Esophagus muscularis mucosa (tissue), 4 donors: ENCODE results near the gene KNSTRN. TPM values are rescaled to one million over a fixed set of nuclear protein-coding genes. Genes with fewer than 3 reads are reported as not detected.

ENCODE experiments used
- DNase-seq: peaks from one replicate; pipeline ENCODE4 v3.0.0-alpha.2; 2017; ENCODE audit errors: extremely low spot score
- H3K27ac ChIP-seq, 4 donors: fragments of 200-600 bp; sonication (generic); replicated peaks in 1 of 4; 1 replicate in 3 of 4; 2 replicates in 1 of 4; pipeline ENCODE4 v1.5.1; 2016 to 2019; ENCODE audit warnings: mild to moderate bottlenecking in 1 of 4
- H3K27me3 ChIP-seq, 4 donors: fragments of 200-600 bp; sonication (generic); one replicate each; pipeline versions ENCODE4 v1.5.1 to v1.6.0; 2016 to 2019
- H3K36me3 ChIP-seq, 4 donors: fragments of 200-600 bp; sonication (generic); one replicate each; pipeline ENCODE4 v1.5.1; 2016 to 2019
- H3K4me1 ChIP-seq, 4 donors: fragments of 200-600 bp; sonication (generic); one replicate each; pipeline ENCODE4 v1.5.1; 2016 to 2019
- H3K4me3 ChIP-seq, 4 donors: fragments of 200-600 bp; sonication (generic); 1 replicate in 2 of 4; 2 replicates in 2 of 4; pipeline ENCODE4 v1.5.1; 2016 to 2019; ENCODE audit warnings: mild to moderate bottlenecking in 4 of 4, moderate library complexity in 1 of 4
- H3K9me3 ChIP-seq, 4 donors: fragments of 200-600 bp; sonication (generic); 1 replicate in 3 of 4; 2 replicates in 1 of 4; pipeline ENCODE4 v1.5.1; 2016 to 2019
- CTCF ChIP-seq, 3 experiments: fragments of 200-600 bp in 2 of 3; fragments of 450-650 bp in 1 of 3; sonication (generic) in 2 of 3; IDR thresholded peaks; one replicate each; pipeline ENCODE4 v1.5.1; 2017 to 2019; ENCODE audit warnings: antibody characterized with exemption in 3 of 3, mild to moderate bottlenecking in 2 of 3, moderate library complexity in 1 of 3
- EP300 ChIP-seq: sonication (generic); formaldehyde crosslinking; IDR thresholded peaks from one replicate; pipeline ENCODE4 v1.6.1; 2017; ENCODE audit warnings: antibody characterized with exemption
- POLR2A ChIP-seq: fragments of 450-650 bp; IDR thresholded peaks from one replicate; pipeline ENCODE4 v1.6.1; 2017; ENCODE audit warnings: antibody characterized with exemption, moderate library complexity, mild to moderate bottlenecking, low read depth
- POLR2AphosphoS5 ChIP-seq, 2 donors: sonication (generic); formaldehyde crosslinking; IDR thresholded peaks; one replicate each; pipeline ENCODE4 v1.6.1; 2017; ENCODE audit warnings: antibody characterized with exemption in 2 of 2
- WGBS: methylation state at CpG from one replicate; pipeline ENCODE4 v1.1.5; 2018; 5-methylcytosine and 5-hydroxymethylcytosine counted together
- intact Hi-C: fragments of 100-400 bp; cut with DNase I; formaldehyde crosslinking; loops from one replicate; pipeline ENCODE4 v1.15.1; 2023
- total RNA-seq, 4 donors: library from RNA; depleted of rRNA; stranded (reverse); fragments of >200 nt; gene quantifications; one replicate each; pipeline versions ENCODE4 v1.1.0 to v1.2.1, GENCODE V29; 2016

The KNSTRN gene
- total RNA-seq, 4 donors from 2014 or later, result 4.6 to 15.6 (median 6.4) TPM

- 94% methylated on average over 8 of the region's 9 CpGs for WGBS
- Histone ChIP-seq H3K9me3 (no peaks in the 10 kb centered on the region), H3K4me1 (peaks cover 0 to 2% (median 0%) of the 10 kb centered on the region in 4 donors), H3K36me3 (peaks cover 53 to 100% (median 85%) of the 10 kb centered on the region in 4 donors), H3K27ac (no peak overlapping the region), H3K27me3 (no peaks in the 10 kb centered on the region), H3K4me3 (no peak overlapping the region)
- TF ChIP-seq POLR2AphosphoS5 (IDR thresholded peaks at IDR 0.05), result no peak
- TF ChIP-seq POLR2A, result no peak
- no peak for TF ChIP-seq CTCF (IDR thresholded peaks at IDR 0.05)
- TF ChIP-seq EP300, result no peak
- no peak for DNase-seq
- intact Hi-C loops, result no loop called here
Observed at GRCh38 chr15:40413036-40413435, 30.5 kb downstream of the KNSTRN start.

GRCh38 chr15:40414816-40415215, 32.3 kb downstream of the KNSTRN start:
- intact Hi-C loops, result no loop called here
- Histone ChIP-seq H3K9me3 (no peaks in the 10 kb centered on the region), H3K4me3 (no peak overlapping the region), H3K4me1 (peaks cover 0 to under 1% (median 0%) of the 10 kb centered on the region in 4 donors), H3K36me3 (peaks cover 57 to 96% (median 80%) of the 10 kb centered on the region in 4 donors), H3K27ac (no peak overlapping the region), H3K27me3 (no peaks in the 10 kb centered on the region)
- 82% methylated on average over 4 of the region's 7 CpGs for WGBS
- DNase-seq, result no peak
- no peak for TF ChIP-seq EP300
- no peak for TF ChIP-seq CTCF (IDR thresholded peaks at IDR 0.05)
- TF ChIP-seq POLR2AphosphoS5 (IDR thresholded peaks at IDR 0.05), result no peak
- TF ChIP-seq POLR2A, result no peak

- intact Hi-C loops, result no loop called here
- TF ChIP-seq CTCF (IDR thresholded peaks at IDR 0.05) (no peak), POLR2A (no peak), EP300 (no peak), POLR2AphosphoS5 (IDR thresholded peaks at IDR 0.05) (no peak)
- H3K27ac ChIP-seq, result no peak overlapping the region
- no peaks in the 10 kb centered on the region for H3K27me3 ChIP-seq
- peaks cover 0 to 5% (median 4%) of the 10 kb centered on the region in 4 donors for H3K4me1 ChIP-seq
- no peak for DNase-seq
- no peak overlapping the region for H3K4me3 ChIP-seq
- H3K9me3 ChIP-seq, result no peaks in the 10 kb centered on the region
- WGBS, result 88% methylated on average over 7 of the region's 10 CpGs
- H3K36me3 ChIP-seq, result peaks cover 54 to 92% (median 76%) of the 10 kb centered on the region in 4 donors
Observed at GRCh38 chr15:40415226-40415625, 32.7 kb downstream of the KNSTRN start.

- DNase-seq, result no peak
- Histone ChIP-seq H3K4me1 (peaks cover 7 to 13% (median 12%) of the 10 kb centered on the region in 4 donors), H3K36me3 (peaks cover 46 to 84% (median 68%) of the 10 kb centered on the region in 4 donors), H3K27ac (no peak overlapping the region), H3K27me3 (no peaks in the 10 kb centered on the region), H3K4me3 (no peak overlapping the region), H3K9me3 (no peaks in the 10 kb centered on the region)
- intact Hi-C loops, result no loop called here
- no peak for TF ChIP-seq POLR2AphosphoS5 (IDR thresholded peaks at IDR 0.05)
- TF ChIP-seq CTCF (IDR thresholded peaks at IDR 0.05), result no peak
- no peak for TF ChIP-seq EP300
- no peak for TF ChIP-seq POLR2A
- 85% methylated on average over 8 of the region's 14 CpGs for WGBS
Observed at GRCh38 chr15:40416056-40416455, 33.5 kb downstream of the KNSTRN start.

- WGBS, result 92% methylated on average over 10 of the region's 10 CpGs
- H3K9me3 ChIP-seq, result no peaks in the 10 kb centered on the region
- no peaks in the 10 kb centered on the region for H3K27me3 ChIP-seq
- intact Hi-C loops, result no loop called here
- no peak overlapping the region for H3K27ac ChIP-seq
- peaks cover 19 to 23% (median 22%) of the 10 kb centered on the region in 4 donors for H3K4me1 ChIP-seq
- peaks cover 34 to 63% (median 48%) of the 10 kb centered on the region in 4 donors for H3K36me3 ChIP-seq
- no peak overlapping the region for H3K4me3 ChIP-seq
- no peak for DNase-seq
- TF ChIP-seq EP300, result no peak
- no peak for TF ChIP-seq POLR2AphosphoS5 (IDR thresholded peaks at IDR 0.05)
- TF ChIP-seq CTCF (IDR thresholded peaks at IDR 0.05), result no peak
- TF ChIP-seq POLR2A, result no peak
Observed at GRCh38 chr15:40418126-40418525, 35.6 kb downstream of the KNSTRN start.
